ENCODE data around the gene MAL.

MAL gene

GRCh38 chr2:94992360-94992759 is 33.1 kb upstream of the MAL start:
- DNase-seq (ENCODE audit: low read depth): no peak
- no peak overlapping the region for H3K4me3 ChIP-seq (ENCODE audit: low read depth, low read length)

GRCh38 chr2:94993176-94994062 is 32.1 kb upstream of the MAL start:
- H3K4me3 ChIP-seq (ENCODE audit: low read depth, low read length): no peak overlapping the region
- DNase-seq (ENCODE audit: low read depth): no peak
- no peak for TF ChIP-seq CTCF (conservative IDR thresholded peaks at IDR 0.05; ENCODE audit: low read depth, low read length)

More at GRCh38 chr2:94992360-94992759, 33.1 kb upstream of the MAL start:
- TF ChIP-seq CTCF (conservative IDR thresholded peaks at IDR 0.05; ENCODE audit: low read depth, low read length): no peak

GRCh38 chr2:94994063-94994913 is 31.2 kb upstream of the MAL start:
- no peak for DNase-seq (ENCODE audit: low read depth)
- no peak for TF ChIP-seq CTCF (conservative IDR thresholded peaks at IDR 0.05; ENCODE audit: low read depth, low read length)
- H3K4me3 ChIP-seq (ENCODE audit: low read depth, low read length): no peak overlapping the region

GRCh38 chr2:94994914-94995552 is 30.5 kb upstream of the MAL start:
- TF ChIP-seq CTCF (conservative IDR thresholded peaks at IDR 0.05; ENCODE audit: low read depth, low read length): no peak
- no peak for DNase-seq (ENCODE audit: low read depth)

GRCh38 chr2:94995553-94996304 is 29.8 kb upstream of the MAL start:
- H3K4me3 ChIP-seq (ENCODE audit: low read depth, low read length): no peak overlapping the region
- TF ChIP-seq CTCF (conservative IDR thresholded peaks at IDR 0.05; ENCODE audit: low read depth, low read length): no peak
- no peak for DNase-seq (ENCODE audit: low read depth)

More at GRCh38 chr2:94994914-94995552, 30.5 kb upstream of the MAL start:
- H3K4me3 ChIP-seq (ENCODE audit: low read depth, low read length): no peak overlapping the region

All from choroid plexus epithelial cell (primary cell).